HPDE6-E6E7 (cell line): ENCODE results near the gene ZBTB5.

Experiments
- DNase-seq: peaks from one replicate; pipeline ENCODE4 v3.0.0; 2011; ENCODE audit warnings: missing footprints; ENCODE audit errors: extremely low spot score

ZBTB5 gene

GRCh38 chr9:37424204-37424685 lies 41.0 kb downstream of the ZBTB5 start:
- DNase-seq: no peak

GRCh38 chr9:37423508-37423907 lies 41.7 kb downstream of the ZBTB5 start:
- DNase-seq: no peak

- DNase-seq: peak; percentile 74
Observed at GRCh38 chr9:37422289-37423104, 42.8 kb downstream of the ZBTB5 start, which contains the start of gene GRHPR. GRHPR (plus strand) TSS chr9:37422696; CDS start chr9:37422751, 55 bp downstream.

- DNase-seq: no peak
Observed at GRCh38 chr9:37421914-37422288, 43.3 kb downstream of the ZBTB5 start.

- no peak for DNase-seq
Observed at GRCh38 chr9:37420271-37421215, 44.7 kb downstream of the ZBTB5 start.

GRCh38 chr9:37419204-37419603 lies 46.0 kb downstream of the ZBTB5 start:
- DNase-seq: no peak

DNA sequence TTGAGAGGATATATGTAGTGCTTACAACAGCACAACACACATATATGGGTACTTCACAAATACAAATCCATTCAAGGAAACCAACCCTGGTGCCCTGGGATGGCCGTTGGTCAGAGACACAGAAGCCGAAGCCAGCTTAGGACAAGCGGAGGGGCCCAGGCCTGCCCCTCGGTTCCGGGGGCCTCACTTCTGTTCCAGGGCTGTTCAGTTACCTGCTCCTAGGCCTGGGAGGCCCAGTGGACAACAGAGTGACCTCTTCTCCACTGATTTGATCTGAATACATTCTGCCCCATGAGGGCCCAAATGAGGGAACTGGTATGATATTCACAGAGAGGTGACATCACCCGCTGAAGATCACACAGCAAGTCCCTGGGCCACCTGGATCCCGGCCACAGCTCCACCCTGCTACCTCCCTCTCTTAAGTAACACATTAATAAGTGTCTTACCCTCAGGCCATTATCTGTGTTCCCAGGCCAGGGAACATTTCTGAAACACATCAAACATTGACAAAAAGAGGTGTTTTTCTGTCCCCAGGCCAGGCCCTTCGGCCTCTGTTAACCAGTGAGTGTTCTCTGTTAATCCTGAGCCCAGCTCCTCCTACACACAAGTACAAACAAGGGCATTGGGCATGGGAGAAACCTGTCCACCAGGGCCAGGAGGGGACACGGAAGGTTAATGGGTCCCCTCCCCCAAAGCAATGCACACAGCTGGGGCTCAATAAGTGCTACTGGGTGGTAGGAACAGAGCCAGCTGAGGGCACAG lies 47.2 kb downstream of the ZBTB5 start:
- DNase-seq: no peak

DNA sequence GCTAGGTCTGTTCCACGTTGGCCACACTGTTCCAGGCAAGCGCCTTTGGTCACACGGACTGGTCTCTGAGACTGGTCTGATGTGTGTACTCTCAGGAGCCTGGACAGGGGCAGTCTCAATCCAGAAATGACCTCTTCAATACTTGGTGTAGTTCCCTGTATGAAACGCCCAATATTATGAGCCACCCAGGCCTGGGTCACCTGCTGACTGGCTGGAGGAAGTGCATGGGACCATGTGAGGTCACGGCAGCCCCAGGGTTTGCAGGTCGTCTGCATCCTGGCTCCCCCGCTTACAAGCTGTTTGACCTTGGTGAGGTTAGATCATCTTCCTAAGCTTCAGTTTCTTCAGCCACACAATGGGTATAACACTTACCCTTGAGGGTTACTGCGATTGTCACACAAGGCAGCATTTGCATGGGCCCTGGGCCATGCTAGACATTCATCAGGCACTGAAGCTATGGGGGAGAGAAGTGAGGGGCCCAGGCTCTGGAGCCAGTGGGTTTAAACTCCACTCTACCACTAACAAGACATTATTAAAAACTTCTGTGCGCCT lies 47.9 kb downstream of the ZBTB5 start:
- no peak for DNase-seq

DNA sequence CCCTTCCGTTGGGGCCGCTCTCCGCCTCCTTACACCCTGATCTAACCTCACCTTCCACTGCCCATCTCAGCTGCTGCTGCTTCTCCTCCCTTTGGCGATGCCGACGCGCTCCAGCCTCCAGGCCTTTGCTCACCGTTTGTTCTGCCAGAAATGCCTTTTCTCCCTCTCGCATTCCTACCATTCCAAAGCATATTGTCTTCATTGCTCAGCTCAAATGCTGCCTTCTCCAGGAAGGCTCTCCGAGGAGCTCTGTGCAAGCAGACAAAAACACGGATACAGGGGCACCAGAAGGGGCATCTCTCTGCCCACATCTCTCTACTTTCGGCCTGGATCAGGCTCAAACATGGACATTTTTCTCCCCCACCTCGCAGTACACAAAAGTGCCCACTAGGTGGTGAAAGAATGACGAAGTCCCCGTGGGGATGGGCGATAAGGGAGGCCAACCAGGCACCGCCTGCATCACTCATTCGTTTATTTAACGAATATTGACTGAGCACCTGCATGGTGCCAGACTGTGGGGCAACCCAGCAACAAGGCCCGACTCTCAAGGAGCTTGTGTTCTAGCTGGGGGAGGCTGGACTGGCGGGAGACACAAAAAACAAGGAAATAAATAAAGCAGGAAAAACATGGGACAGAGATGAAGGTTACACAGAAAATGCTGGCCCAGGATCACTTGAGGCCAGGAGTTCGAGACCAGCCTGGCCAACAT lies 50.1 kb downstream of the ZBTB5 start:
- DNase-seq: peak; percentile 73

DNA sequence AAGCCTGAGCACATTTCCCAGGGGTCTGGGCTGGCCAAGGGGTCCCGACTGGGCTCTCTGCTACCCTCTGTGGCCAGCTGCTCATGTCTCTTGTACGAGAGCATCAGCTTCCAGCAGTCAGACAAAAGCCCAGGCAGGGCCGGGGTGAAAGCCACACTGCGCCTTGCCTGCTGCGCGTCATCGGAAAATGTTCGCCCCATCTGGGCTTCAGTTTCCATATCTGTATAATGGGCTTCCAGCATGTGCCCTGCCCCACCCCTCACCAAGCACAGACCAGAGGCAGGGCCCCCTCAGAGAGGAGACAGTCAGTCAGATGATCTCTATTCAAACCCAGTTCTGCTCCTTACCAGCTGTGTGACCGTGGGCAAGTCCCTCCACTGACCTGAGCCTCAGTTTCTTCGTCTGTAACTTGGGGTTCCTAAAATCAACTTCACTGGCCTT lies 50.7 kb downstream of the ZBTB5 start:
- DNase-seq: no peak

GRCh38 chr9:37413311-37413710 lies 51.9 kb downstream of the ZBTB5 start:
- DNase-seq: no peak

- peak; percentile 47 for DNase-seq
Observed at GRCh38 chr9:37412431-37413151, 52.7 kb downstream of the ZBTB5 start.

GRCh38 chr9:37410969-37411785 lies 54.1 kb downstream of the ZBTB5 start:
- no peak for DNase-seq

GRCh38 chr9:37410354-37410861 lies 54.8 kb downstream of the ZBTB5 start:
- DNase-seq: no peak

DNA sequence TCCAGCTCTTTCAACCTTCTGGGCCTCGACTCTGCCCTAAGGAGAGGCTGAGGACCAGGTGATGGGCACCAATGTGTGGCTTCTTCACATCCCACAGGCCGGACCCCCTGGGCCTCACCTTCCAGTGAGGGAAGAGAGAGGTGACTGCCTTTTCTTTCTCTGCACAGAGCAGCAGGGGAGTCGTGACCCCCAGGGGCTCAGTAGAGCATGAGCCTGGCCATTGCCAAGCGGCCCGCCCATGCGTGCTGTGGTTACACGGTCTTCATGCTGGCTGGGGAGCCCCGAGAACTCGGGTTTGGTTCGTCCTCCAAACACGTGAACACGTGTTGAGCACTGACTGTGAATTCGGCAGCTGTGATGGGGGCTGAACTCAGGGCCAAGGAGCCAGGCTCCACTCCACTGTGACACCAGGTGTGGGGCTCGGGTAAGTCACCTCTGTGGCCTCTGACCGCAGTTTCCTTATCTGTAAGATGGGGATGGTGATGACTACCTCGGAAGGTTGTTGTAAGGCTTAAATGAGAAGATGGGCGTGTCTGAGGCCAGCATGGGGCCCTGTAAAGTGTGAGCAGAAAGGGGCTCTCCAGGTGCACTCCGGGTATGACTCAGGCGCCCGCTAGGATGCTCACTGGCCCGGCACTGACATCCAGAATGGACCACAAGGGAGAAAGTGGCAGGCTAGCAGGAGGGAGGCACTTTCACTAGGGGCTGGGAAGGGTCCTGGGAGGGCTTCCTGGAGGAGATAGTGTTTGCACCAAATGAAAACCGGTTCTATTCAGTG lies 56.1 kb downstream of the ZBTB5 start:
- no peak for DNase-seq

GRCh38 chr9:37407468-37407867 lies 57.8 kb downstream of the ZBTB5 start:
- no peak for DNase-seq

- no peak for DNase-seq
Observed at GRCh38 chr9:37406603-37407401, 58.4 kb downstream of the ZBTB5 start.
